Amniotic stem cell (primary cell): ENCODE results near the gene GGTLC1.

Experiments used
- DNase-seq: peaks from one replicate; lab custom pipeline; 2025; lab: John Stamatoyannopoulos, UW

GGTLC1 gene

GRCh38 chr20:23966298-23966697, 22.3 kb downstream of the GGTLC1 start:
- no peak for DNase-seq

GRCh38 chr20:23963941-23964340, 24.6 kb downstream of the GGTLC1 start:
- no peak for DNase-seq

- no peak for DNase-seq
Measured at GRCh38 chr20:23962272-23962671, 26.3 kb downstream of the GGTLC1 start.

- no peak for DNase-seq
Measured at GRCh38 chr20:23959054-23959453, 29.5 kb downstream of the GGTLC1 start.

- DNase-seq = no peak
Measured at GRCh38 chr20:23955896-23956295, 32.7 kb downstream of the GGTLC1 start.

DNA sequence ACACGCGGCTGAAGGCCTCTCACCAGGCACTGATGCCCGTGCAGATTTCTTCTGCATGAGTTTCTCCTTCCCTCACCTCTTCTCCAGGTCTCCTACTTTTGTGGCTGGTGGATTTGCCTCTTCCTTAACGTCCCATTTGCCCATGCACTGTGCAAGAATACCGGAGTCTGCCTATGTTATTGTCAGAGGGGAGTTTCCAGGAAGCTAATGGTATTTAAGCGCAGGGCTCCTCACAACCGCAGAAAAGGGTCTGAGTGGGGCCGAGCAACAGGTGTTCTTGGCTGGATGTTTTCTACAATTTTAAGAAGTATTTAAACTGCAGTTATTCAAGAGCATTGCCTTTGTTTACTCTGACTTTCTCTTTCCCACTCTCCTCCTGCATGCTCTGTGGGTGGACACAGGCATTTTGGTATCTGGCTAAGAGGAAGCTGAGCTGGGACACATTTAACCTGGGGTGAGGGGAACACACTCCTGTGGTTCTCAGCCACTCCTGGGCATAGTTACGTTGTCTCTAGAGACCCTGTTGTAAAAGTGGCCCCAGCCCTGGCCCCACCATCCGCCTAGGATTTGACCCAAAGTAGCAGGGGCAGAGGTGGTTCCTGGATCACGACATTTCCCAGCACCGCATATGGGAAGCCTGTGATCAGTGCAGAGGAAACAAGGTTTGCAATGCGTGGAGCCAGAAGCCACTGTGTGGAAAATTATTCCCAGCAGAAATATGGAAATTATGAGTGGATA, 34.4 kb downstream of the GGTLC1 start:
- no peak for DNase-seq

- no peak for DNase-seq
Measured at GRCh38 chr20:23946206-23946605, 42.4 kb downstream of the GGTLC1 start.

DNA sequence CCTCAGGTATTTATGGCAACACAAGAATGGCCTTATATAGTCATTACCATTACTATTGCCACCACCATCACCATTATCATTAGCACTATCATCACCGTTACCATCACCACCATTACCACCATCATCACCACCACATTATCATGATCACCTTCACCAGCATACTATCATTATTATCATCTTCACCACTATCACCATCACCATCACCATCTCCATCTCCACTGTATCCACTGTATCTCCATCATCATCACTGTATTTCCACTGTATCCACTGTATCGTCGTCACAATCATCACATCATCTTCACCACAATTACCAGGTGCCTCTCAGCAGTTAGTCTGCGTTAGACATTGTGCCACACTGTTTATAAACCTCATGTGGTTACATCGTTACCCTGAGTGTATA, 45.3 kb downstream of the GGTLC1 start:
- DNase-seq = no peak

GRCh38 chr20:23939641-23940040, 48.9 kb downstream of the GGTLC1 start:
- no peak for DNase-seq

GRCh38 chr20:23939063-23939462, 49.5 kb downstream of the GGTLC1 start:
- no peak for DNase-seq

- DNase-seq = no peak
Measured at GRCh38 chr20:23938118-23938438, 50.5 kb downstream of the GGTLC1 start.

DNA sequence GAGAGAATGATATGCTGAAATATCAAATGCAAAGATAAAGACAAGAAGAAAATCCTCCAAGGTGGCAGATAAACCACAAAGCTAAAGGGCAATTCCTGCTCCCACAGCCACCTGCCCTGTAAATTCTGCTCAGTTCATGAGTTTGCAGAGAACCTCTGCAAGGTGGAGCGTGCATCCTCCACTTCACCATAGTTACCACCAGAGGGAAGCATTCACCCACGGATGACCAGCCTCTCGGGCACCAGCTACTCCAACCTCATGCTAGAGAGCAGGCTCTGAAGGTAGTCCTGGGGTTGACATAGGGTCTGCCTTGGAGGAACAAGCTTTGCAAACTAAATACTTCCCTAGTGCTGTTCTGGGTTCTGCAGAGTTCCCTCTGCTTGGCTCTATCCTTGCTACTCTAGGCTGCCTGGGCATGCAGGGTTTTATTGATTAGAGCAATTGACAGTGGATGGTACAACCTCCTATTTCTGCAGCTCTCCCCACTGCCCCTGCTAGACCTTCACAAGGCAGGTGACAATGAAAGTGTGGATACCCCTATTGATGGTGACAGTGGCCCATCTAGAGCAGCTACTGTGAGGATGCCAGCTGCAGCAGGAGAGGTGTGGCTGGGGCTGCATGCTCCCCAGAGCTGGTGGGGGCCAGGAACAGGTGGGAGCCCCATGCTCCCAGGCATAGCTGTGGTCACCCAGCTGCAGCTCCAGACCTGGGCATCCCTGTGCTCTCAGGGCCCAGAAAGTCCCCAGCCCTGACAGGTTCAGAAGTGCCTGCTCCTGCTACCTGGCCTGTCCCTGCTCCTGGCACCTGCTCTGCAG, 51.1 kb downstream of the GGTLC1 start:
- DNase-seq = peak; percentile 10
